AG08395 (cell line): ENCODE data around the gene SLC16A10.
"Not testable (repeated sequence)": the region's sequence is repeated elsewhere in the genome, so short reads cannot be mapped to it uniquely, and the experiment has no call there.

Experiments used
- DNase-seq: peaks from one replicate; pipeline ENCODE4 v3.0.0; 2012; ENCODE audit warnings: mixed read lengths, low spot score

The SLC16A10 gene

GRCh38 chr6:111087871-111088667 is 766 bp downstream of the SLC16A10 start:
- DNase-seq = no peak

GRCh38 chr6:111088668-111089003 is 1.3 kb downstream of the SLC16A10 start:
- DNase-seq = no peak

GRCh38 chr6:111090766-111091165 is 3.5 kb downstream of the SLC16A10 start:
- no peak for DNase-seq

- DNase-seq = no peak
Measured at GRCh38 chr6:111091987-111092386, 4.7 kb downstream of the SLC16A10 start.

- DNase-seq = not testable (repeated sequence)
Measured at GRCh38 chr6:111095488-111095887, 8.2 kb downstream of the SLC16A10 start.

GRCh38 chr6:111096246-111096645 is 8.9 kb downstream of the SLC16A10 start:
- DNase-seq = no peak

GRCh38 chr6:111098597-111098996 is 11.3 kb downstream of the SLC16A10 start:
- DNase-seq = no peak

GRCh38 chr6:111101987-111102386 is 14.7 kb downstream of the SLC16A10 start:
- no peak for DNase-seq

GRCh38 chr6:111105578-111105977 is 18.3 kb downstream of the SLC16A10 start:
- DNase-seq = no peak

GRCh38 chr6:111107589-111107988 is 20.3 kb downstream of the SLC16A10 start:
- no peak for DNase-seq

GRCh38 chr6:111110036-111110435 is 22.7 kb downstream of the SLC16A10 start:
- DNase-seq = no peak

GRCh38 chr6:111113336-111114086 is 26.2 kb downstream of the SLC16A10 start:
- DNase-seq = peak; percentile 19

GRCh38 chr6:111114087-111114443 is 26.8 kb downstream of the SLC16A10 start:
- no peak for DNase-seq

- DNase-seq = no peak
Measured at GRCh38 chr6:111114482-111114881, 27.2 kb downstream of the SLC16A10 start.

GRCh38 chr6:111118826-111119225 is 31.5 kb downstream of the SLC16A10 start:
- no peak for DNase-seq

- no peak for DNase-seq
Measured at GRCh38 chr6:111119571-111120329, 32.4 kb downstream of the SLC16A10 start.

GRCh38 chr6:111121789-111122350 is 34.6 kb downstream of the SLC16A10 start:
- DNase-seq = no peak

- DNase-seq = no peak
Measured at GRCh38 chr6:111122458-111123286, 35.4 kb downstream of the SLC16A10 start.

- DNase-seq = no peak
Measured at GRCh38 chr6:111124406-111124805, 37.1 kb downstream of the SLC16A10 start.

GRCh38 chr6:111129013-111129412 is 41.7 kb downstream of the SLC16A10 start:
- no peak for DNase-seq

GRCh38 chr6:111131018-111131417 is 43.7 kb downstream of the SLC16A10 start:
- not testable (repeated sequence) for DNase-seq

- not testable (repeated sequence) for DNase-seq
Measured at GRCh38 chr6:111132669-111133068, 45.4 kb downstream of the SLC16A10 start.
